H9 (cell line): ENCODE results near the gene MMP19. TPM values are rescaled to one million over a fixed set of nuclear protein-coding genes. Genes with fewer than 3 reads are reported as not detected.

Experiments used
- DNase-seq: peaks from one replicate; pipeline ENCODE4 v3.0.0-alpha.2; 2017
- H2AFZ ChIP-seq: one replicate; pipeline ENCODE4 v1.6.1; 2013; ENCODE audit warnings: mild to moderate bottlenecking, low read length, control low read depth, moderate library complexity
- H2AK5ac ChIP-seq: 2 replicates; pipeline ENCODE4 v1.6.1; 2013; ENCODE audit warnings: low read length, control low read depth, mixed read lengths; ENCODE audit not compliant: insufficient read length
- H2BK120ac ChIP-seq: one replicate; pipeline ENCODE4 v1.6.1; 2013; ENCODE audit warnings: low read depth, mild to moderate bottlenecking, low read length, control low read depth, inconsistent platforms; ENCODE audit not compliant: poor library complexity, severe bottlenecking
- H2BK12ac ChIP-seq: 2 replicates; pipeline ENCODE4 v1.6.1; 2013; ENCODE audit warnings: low read length, control low read depth, mixed read lengths, low read depth; ENCODE audit not compliant: insufficient read length
- H2BK15ac ChIP-seq: 2 replicates; pipeline ENCODE4 v1.6.1; 2013; ENCODE audit warnings: low read depth, low read length, control low read depth
- H2BK20ac ChIP-seq: one replicate; pipeline ENCODE4 v1.6.1; 2013; ENCODE audit warnings: low read depth, mild to moderate bottlenecking, low read length, control low read depth, inconsistent platforms; ENCODE audit not compliant: poor library complexity, severe bottlenecking
- H2BK5ac ChIP-seq: 2 replicates; pipeline ENCODE4 v1.6.1; 2013; ENCODE audit warnings: low read length, control low read depth, mixed read lengths; ENCODE audit not compliant: insufficient read length
- H3K14ac ChIP-seq: 2 replicates; pipeline ENCODE4 v1.6.1; 2013; ENCODE audit warnings: low read length, control low read depth; ENCODE audit not compliant: insufficient read depth
- H3K18ac ChIP-seq: 2 replicates; pipeline ENCODE4 v1.6.1; 2013; ENCODE audit warnings: low read depth, mild to moderate bottlenecking, mixed read lengths, low read length, control low read depth; ENCODE audit not compliant: insufficient read length
- H3K23ac ChIP-seq: 2 replicates; pipeline ENCODE4 v1.6.1; 2013; ENCODE audit warnings: low read length, control low read depth, mixed read lengths, low read depth; ENCODE audit not compliant: insufficient read length
- H3K23me2 ChIP-seq: 2 replicates; pipeline ENCODE4 v1.6.1; 2013; ENCODE audit warnings: low read depth, mild to moderate bottlenecking, mixed read lengths, low read length, control low read depth; ENCODE audit not compliant: insufficient read length, poor library complexity, severe bottlenecking
- H3K27ac ChIP-seq: 2 replicates; pipeline ENCODE4 v1.5.1; 2013; ENCODE audit warnings: low read length, control low read depth, mixed read lengths, low read depth; ENCODE audit not compliant: insufficient read length
- H3K27me3 ChIP-seq: 2 replicates; pipeline ENCODE4 v1.6.1; 2013; ENCODE audit warnings: low read length, control low read depth, inconsistent platforms; ENCODE audit not compliant: insufficient read depth
- H3K4ac ChIP-seq: 2 replicates; pipeline ENCODE4 v1.6.1; 2013; ENCODE audit warnings: low read depth, mild to moderate bottlenecking, control low read depth, inconsistent platforms, low read length, moderate library complexity
- H3K4me1 ChIP-seq: 2 replicates; pipeline ENCODE4 v1.6.1; 2013; ENCODE audit warnings: low read length, control low read depth, inconsistent platforms; ENCODE audit not compliant: insufficient read depth
- H3K4me2 ChIP-seq: 2 replicates; pipeline ENCODE4 v1.6.1; 2013; ENCODE audit warnings: low read length, control low read depth, mixed read lengths; ENCODE audit not compliant: insufficient read length, insufficient read depth
- H3K56ac ChIP-seq: 2 replicates; pipeline ENCODE4 v1.6.1; 2013; ENCODE audit warnings: low read depth, mild to moderate bottlenecking, mixed read lengths, low read length, control low read depth; ENCODE audit not compliant: insufficient read length
- H3K79me1 ChIP-seq: 2 replicates; pipeline ENCODE4 v1.6.1; 2013; ENCODE audit warnings: low read depth, mild to moderate bottlenecking, moderate library complexity, low read length, control low read depth, inconsistent platforms; ENCODE audit not compliant: insufficient read depth, poor library complexity, severe bottlenecking
- H3K79me2 ChIP-seq: 2 replicates; pipeline ENCODE4 v1.6.1; 2013; ENCODE audit warnings: low read length, control low read depth, inconsistent platforms; ENCODE audit not compliant: insufficient read depth
- H3K9ac ChIP-seq: 2 replicates; pipeline ENCODE4 v1.6.1; 2013; ENCODE audit warnings: low read length, control low read depth, mixed read lengths; ENCODE audit not compliant: insufficient read length; ENCODE audit errors: extremely low read depth
- H3K9me3 ChIP-seq: one replicate; pipeline ENCODE4 v1.6.1; 2013; ENCODE audit warnings: low read depth, low read length, inconsistent platforms; ENCODE audit not compliant: control insufficient read depth
- H3T11ph ChIP-seq: one replicate; pipeline ENCODE4 v1.6.1; 2013; ENCODE audit warnings: mild to moderate bottlenecking, low read length, control low read depth, inconsistent platforms
- H4K20me1 ChIP-seq: one replicate; pipeline ENCODE4 v1.6.1; 2013; ENCODE audit not compliant: control insufficient read depth, insufficient read length, insufficient read depth
- H4K5ac ChIP-seq: 2 replicates; pipeline ENCODE4 v1.6.1; 2013; ENCODE audit warnings: low read depth, mild to moderate bottlenecking, mixed read lengths, low read length, control low read depth; ENCODE audit not compliant: insufficient read length
- H4K8ac ChIP-seq: replicated peaks from 2 replicates; pipeline ENCODE4 v1.6.1; 2013; ENCODE audit warnings: low read length, control low read depth, mixed read lengths, low read depth; ENCODE audit not compliant: insufficient read length
- H4K91ac ChIP-seq: 2 replicates; pipeline ENCODE4 v1.6.1; 2013; ENCODE audit warnings: low read depth, mild to moderate bottlenecking, moderate library complexity, mixed read lengths, low read length, control low read depth; ENCODE audit not compliant: insufficient read length
- H3K27ac Mint-ChIP-seq, 3 experiments: 2 replicates in 2 of 3; 3 replicates in 1 of 3; pipeline ENCODE4 v1.8.0; 2020 to 2021; ENCODE audit warnings: mixed read lengths in 3 of 3, mild to moderate bottlenecking in 1 of 3, moderate library complexity in 1 of 3
- H3K27me3 Mint-ChIP-seq: 2 replicates; pipeline ENCODE4 v1.8.0; 2021; ENCODE audit warnings: low read depth, mild to moderate bottlenecking, moderate library complexity, mixed read lengths
- H3K36me3 Mint-ChIP-seq, 3 experiments: 2 replicates in 2 of 3; 3 replicates in 1 of 3; pipeline ENCODE4 v1.8.0; 2020 to 2021; ENCODE audit warnings: low read depth in 3 of 3, mixed read lengths in 3 of 3; ENCODE audit not compliant: insufficient read depth in 1 of 3
- H3K4me1 Mint-ChIP-seq, 2 experiments: 2 replicates each; pipeline ENCODE4 v1.8.0; 2020; ENCODE audit warnings: mixed read lengths in 2 of 2
- H3K4me3 Mint-ChIP-seq, 2 experiments: 2 replicates in 1 of 2; 3 replicates in 1 of 2; pipeline ENCODE4 v1.8.0; 2020 to 2021; ENCODE audit warnings: mild to moderate bottlenecking in 2 of 2, mixed read lengths in 2 of 2, moderate library complexity in 1 of 2
- H3K9me3 Mint-ChIP-seq, 2 experiments: 2 replicates in 1 of 2; 3 replicates in 1 of 2; pipeline ENCODE4 v1.8.0; 2020; ENCODE audit warnings: mild to moderate bottlenecking in 2 of 2, mixed read lengths in 2 of 2, moderate library complexity in 1 of 2
- WGBS: extraction: QIAGEN DNeasy Blood & Tissue Kit; methylation state at CpG from one replicate; pipeline ENCODE4 v1.1.7; 2013; ENCODE audit warnings: missing lambda C conversion rate, low lambda C conversion rate, mixed read lengths; ENCODE audit not compliant: insufficient read length; ENCODE audit errors: extremely low coverage; 5-methylcytosine and 5-hydroxymethylcytosine counted together
- total RNA-seq: library from RNA; stranded (reverse); gene quantifications from 2 replicates; pipeline ENCODE4 v1.2.1, GENCODE V29; 2021
- TF ChIP-seq, protein P1 (sequence below): fragments of 200-600 bp; sonication (generic); conservative IDR thresholded peaks from 3 replicates; pipeline ENCODE4 v1.8.0; 2021; ENCODE audit warnings: antibody characterized with exemption, mild to moderate bottlenecking

The MMP19 gene
- total RNA-seq, 1 experiment from 2014 or later, result 1.7 TPM

DNA sequence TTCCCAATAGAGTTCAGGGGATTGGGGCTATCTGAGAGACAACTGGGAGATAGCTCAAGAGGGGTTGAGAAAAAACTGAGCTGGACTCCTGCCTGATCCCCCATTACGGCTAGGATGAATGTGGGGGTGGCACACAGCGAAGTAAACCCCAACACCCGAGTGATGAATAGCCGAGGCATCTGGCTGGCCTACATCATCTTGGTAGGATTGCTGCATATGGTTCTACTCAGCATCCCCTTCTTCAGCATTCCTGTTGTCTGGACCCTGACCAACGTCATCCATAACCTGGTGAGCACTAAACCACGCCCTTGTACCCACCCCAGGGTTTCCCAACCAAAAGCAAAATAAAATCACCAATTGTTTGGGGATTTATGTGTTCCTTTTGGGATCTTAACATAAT lies 23.9 kb downstream of the MMP19 start:
- Histone ChIP-seq H4K5ac (no peak overlapping the region), H3K9ac (no peak overlapping the region), H2BK5ac (no peak overlapping the region), H3K23me2 (peaks cover 12% of the 10 kb centered on the region), H4K91ac (no peak overlapping the region), H2BK120ac (no peak overlapping the region), H3T11ph (no peak overlapping the region), H4K20me1 (no peaks in the 10 kb centered on the region), H3K4me1 (peaks cover 2% of the 10 kb centered on the region; the same call in 1 of the 2 replicates), H3K4ac (no peak overlapping the region), H3K4me2 (peak overlapping the region; percentile 96), H4K8ac (no peak overlapping the region), H3K79me2 (peaks cover 27% of the 10 kb centered on the region; the same call in 1 of the 2 replicates), H2AFZ (no peak overlapping the region), H3K79me1 (peaks cover 8% of the 10 kb centered on the region), H3K9me3 (no peaks in the 10 kb centered on the region), H2BK12ac (no peak overlapping the region), H3K56ac (no peak overlapping the region), H2BK15ac (no peak overlapping the region), H3K27ac (no peak overlapping the region), H3K27me3 (no peaks in the 10 kb centered on the region), H2BK20ac (no peak overlapping the region), H3K18ac (no peak overlapping the region), H3K14ac (no peak overlapping the region), H3K23ac (no peak overlapping the region), H2AK5ac (no peak overlapping the region)
- Mint-ChIP-seq H3K27me3 (no peaks in the 10 kb centered on the region), H3K27ac (no peak overlapping the region; a peak in 1 of 7 replicates), H3K9me3 (no peaks in the 10 kb centered on the region), H3K4me1 (peaks cover 32% of the 10 kb centered on the region in 2 experiments), H3K4me3 (no peak overlapping the region), H3K36me3 (peaks cover 24 to 54% (median 51%) of the 10 kb centered on the region in 3 experiments; a peak in 6 of 7 replicates)
- no peak for DNase-seq
- no CpG with 5 or more reads among the region's 6 CpGs for WGBS
- TF ChIP-seq, protein P1, sequence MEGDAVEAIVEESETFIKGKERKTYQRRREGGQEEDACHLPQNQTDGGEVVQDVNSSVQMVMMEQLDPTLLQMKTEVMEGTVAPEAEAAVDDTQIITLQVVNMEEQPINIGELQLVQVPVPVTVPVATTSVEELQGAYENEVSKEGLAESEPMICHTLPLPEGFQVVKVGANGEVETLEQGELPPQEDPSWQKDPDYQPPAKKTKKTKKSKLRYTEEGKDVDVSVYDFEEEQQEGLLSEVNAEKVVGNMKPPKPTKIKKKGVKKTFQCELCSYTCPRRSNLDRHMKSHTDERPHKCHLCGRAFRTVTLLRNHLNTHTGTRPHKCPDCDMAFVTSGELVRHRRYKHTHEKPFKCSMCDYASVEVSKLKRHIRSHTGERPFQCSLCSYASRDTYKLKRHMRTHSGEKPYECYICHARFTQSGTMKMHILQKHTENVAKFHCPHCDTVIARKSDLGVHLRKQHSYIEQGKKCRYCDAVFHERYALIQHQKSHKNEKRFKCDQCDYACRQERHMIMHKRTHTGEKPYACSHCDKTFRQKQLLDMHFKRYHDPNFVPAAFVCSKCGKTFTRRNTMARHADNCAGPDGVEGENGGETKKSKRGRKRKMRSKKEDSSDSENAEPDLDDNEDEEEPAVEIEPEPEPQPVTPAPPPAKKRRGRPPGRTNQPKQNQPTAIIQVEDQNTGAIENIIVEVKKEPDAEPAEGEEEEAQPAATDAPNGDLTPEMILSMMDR, result no peak
